SKM-1 treated with dmso at 0.1 percent for 144 hours (cell line): ENCODE data around the gene SPEM2.
A peak's percentile ranks its signal among the peaks of the same experiment; 100 is the strongest.

Experiments
- DNase-seq: peaks from one replicate; lab custom pipeline; 2025; ENCODE audit not compliant: unreplicated experiment; lab: John Stamatoyannopoulos, UW

The SPEM2 gene

GRCh38 chr17:7403977-7404736 is 21.3 kb upstream of the SPEM2 start, which contains the start of gene TMEM256:
Gene TMEM256 (minus strand): TSS chr17:7404097. CDS start chr17:7404084, 13 bp downstream.
- DNase-seq, result peak; percentile 81

GRCh38 chr17:7404737-7405349 is 20.6 kb upstream of the SPEM2 start:
- DNase-seq, result no peak

GRCh38 chr17:7405350-7406234 is 19.8 kb upstream of the SPEM2 start:
- DNase-seq, result no peak

- DNase-seq, result no peak
Observed at GRCh38 chr17:7406235-7406825, 19.1 kb upstream of the SPEM2 start.

GRCh38 chr17:7407082-7407481 is 18.3 kb upstream of the SPEM2 start:
- DNase-seq, result no peak

GRCh38 chr17:7407485-7408251 is 17.7 kb upstream of the SPEM2 start, which contains the start of gene NLGN2:
Gene NLGN2 (plus strand): TSS chr17:7407845. CDS start chr17:7408256, 411 bp downstream.
- no peak for DNase-seq

GRCh38 chr17:7408252-7408727 is 17.1 kb upstream of the SPEM2 start:
- DNase-seq, result no peak

- no peak for DNase-seq
Observed at GRCh38 chr17:7408863-7409262, 16.6 kb upstream of the SPEM2 start.

- no peak for DNase-seq
Observed at GRCh38 chr17:7409716-7410115, 15.7 kb upstream of the SPEM2 start.

GRCh38 chr17:7410634-7411426 is 14.6 kb upstream of the SPEM2 start:
- DNase-seq, result no peak

GRCh38 chr17:7411427-7411750 is 14.0 kb upstream of the SPEM2 start:
- DNase-seq, result no peak

- DNase-seq, result no peak
Observed at GRCh38 chr17:7413346-7413985, 11.9 kb upstream of the SPEM2 start.

GRCh38 chr17:7414837-7415236 is 10.6 kb upstream of the SPEM2 start:
- DNase-seq, result no peak

GRCh38 chr17:7415784-7416183 is 9.6 kb upstream of the SPEM2 start:
- no peak for DNase-seq

GRCh38 chr17:7416323-7416722 is 9.1 kb upstream of the SPEM2 start:
- DNase-seq, result no peak

- DNase-seq, result no peak
Observed at GRCh38 chr17:7417056-7417655, 8.3 kb upstream of the SPEM2 start.

- no peak for DNase-seq
Observed at GRCh38 chr17:7418472-7419152, 6.8 kb upstream of the SPEM2 start.
